Aorta (tissue), 5 donors: ENCODE data around the gene KIF2C. TPM values are rescaled to one million over a fixed set of nuclear protein-coding genes. Genes with fewer than 3 reads are reported as not detected.

Experiments used
- ATAC-seq: fragments of 200-7000 bp; cut with Tn5 transposase; one replicate; pipeline ENCODE4 v1.9.1; 2022; ENCODE audit warnings: moderate library complexity; ENCODE audit not compliant: low FRiP score
- DNase-seq, 2 donors: peaks; one replicate each; pipeline ENCODE4 v3.0.0-alpha.2; 2020
- H3K27ac ChIP-seq, 2 donors: one replicate each; pipeline ENCODE4 v1.5.1; 2013; ENCODE audit warnings: low read length in 2 of 2, mild to moderate bottlenecking in 2 of 2, moderate library complexity in 2 of 2, control low read depth in 1 of 2, inconsistent platforms in 1 of 2, low read depth in 1 of 2
- H3K27me3 ChIP-seq, 2 donors: one replicate each; pipeline ENCODE4 v1.6.1; 2013; ENCODE audit warnings: control low read depth in 1 of 2, low read length in 1 of 2, mild to moderate bottlenecking in 1 of 2, moderate library complexity in 1 of 2; ENCODE audit not compliant: insufficient read depth in 2 of 2, control insufficient read depth in 1 of 2
- H3K36me3 ChIP-seq, 2 donors: one replicate each; pipeline ENCODE4 v1.6.1; 2013; ENCODE audit warnings: control low read depth in 1 of 2, low read length in 1 of 2, mild to moderate bottlenecking in 1 of 2; ENCODE audit not compliant: insufficient read depth in 2 of 2, control insufficient read depth in 1 of 2
- H3K4me1 ChIP-seq, 2 donors: one replicate each; pipeline ENCODE4 v1.6.1; 2013; ENCODE audit warnings: low read length in 2 of 2, control low read depth in 1 of 2, mild to moderate bottlenecking in 1 of 2, moderate library complexity in 1 of 2; ENCODE audit not compliant: insufficient read depth in 2 of 2, control insufficient read depth in 1 of 2
- H3K4me3 ChIP-seq, 2 donors: one replicate each; pipeline ENCODE4 v1.5.1; 2013; ENCODE audit warnings: low read length in 2 of 2, control low read depth in 1 of 2, mild to moderate bottlenecking in 1 of 2
- H3K9me3 ChIP-seq: one replicate; pipeline ENCODE4 v1.6.1; 2013; ENCODE audit warnings: mild to moderate bottlenecking, low read length; ENCODE audit not compliant: control insufficient read depth
- WGBS, 2 donors: extraction: QIAGEN DNeasy Blood & Tissue Kit; methylation state at CpG; one replicate each; pipeline ENCODE4 v1.1.7; 2013; 5-methylcytosine and 5-hydroxymethylcytosine counted together
- intact Hi-C, 2 donors: fragments of 100-400 bp; cut with DNase I; formaldehyde crosslinking; loops; one replicate each; pipeline versions ENCODE4 v1.14.2 to v1.15.0; 2022
- polyA plus RNA-seq, 2 donors: library from polyadenylated mRNA; stranded (reverse); fragments of 200-250 nt; gene quantifications; one replicate each; pipeline ENCODE4 v1.2.3, GENCODE V29; 2013
- total RNA-seq, 2 donors: library from RNA; stranded (reverse); fragmentation: NEBNext Ultra II Directional; extraction: Animal tissue kit (Norgen Biotek cat#: 25700); gene quantifications; one replicate each; pipeline ENCODE4 v1.2.1, GENCODE V29; 2021
- donor health status: healthy with polysubstance abuse.
- donor health status: Bipolar disorder and iron deficiency.
- donor health status: DM: no; HTN: no; CAD: no.
- donor health status: DM: no; HTN: no; CAD: no.
- donor health status: DM: yes; HTN: yes; CAD: no.

KIF2C gene
- total and polyA plus RNA-seq, 4 donors = 0.75 to 3.5 (median 1.6) TPM

- H3K4me1 ChIP-seq = no peaks in the 10 kb centered on the region
Measured at GRCh38 chr1:44817307-44817706, 77.7 kb downstream of the KIF2C start.

More at GRCh38 chr1:44817307-44817706, 77.7 kb downstream of the KIF2C start:
- H3K27me3 ChIP-seq = no peaks in the 10 kb centered on the region
- 89 to 94% methylated on average over 2 of the region's 2 CpGs for WGBS, 2 donors
- intact Hi-C loops = no loop called here
- no peaks in the 10 kb centered on the region for H3K36me3 ChIP-seq
- H3K9me3 ChIP-seq = no peaks in the 10 kb centered on the region
- ATAC-seq = no peak
- no peak overlapping the region for H3K4me3 ChIP-seq
- DNase-seq = no peak
- no peak overlapping the region for H3K27ac ChIP-seq

Other genes starting within 250 kb of the KIF2C start
- 1 to 10 TPM; 5.4 to 6.6 TPM for gene TMEM53, start 65.4 kb upstream of the KIF2C start, total RNA-seq
- gene TMEM53, start 65.4 kb upstream of the KIF2C start, polyA plus RNA-seq = 1 to 10 TPM; 8.4 to 9.9 TPM
- gene ARMH1, start 65.1 kb upstream of the KIF2C start, total RNA-seq = 1 to 10 TPM; 1.5 to 6.7 TPM
- gene ARMH1, start 65.1 kb upstream of the KIF2C start, polyA plus RNA-seq = 1 to 10 TPM in 1 of 2 donors, under 1 TPM in 1; 0.63 to 2.0 TPM
- not detected for gene RNU5D-1, start 8.7 kb upstream of the KIF2C start, total RNA-seq
- gene RNU5D-1, start 8.7 kb upstream of the KIF2C start, polyA plus RNA-seq = not detected
- gene RPS8, start 35.7 kb downstream of the KIF2C start, total RNA-seq = 1,000 to 10,000 TPM; 1,373 to 1,500 TPM
- gene RPS8, start 35.7 kb downstream of the KIF2C start, polyA plus RNA-seq = 1,000 to 10,000 TPM; 2,358 to 3,400 TPM
- under 1 TPM; 0.30 to 0.32 TPM for gene BEST4, start 48.3 kb downstream of the KIF2C start, total RNA-seq
- gene BEST4, start 48.3 kb downstream of the KIF2C start, polyA plus RNA-seq = 1 to 10 TPM; 1.1 to 1.8 TPM
- gene PLK3, start 60.5 kb downstream of the KIF2C start, total RNA-seq = 10 to 100 TPM; 28.8 to 84.3 TPM
- 10 to 100 TPM; 16.2 to 73.3 TPM for gene PLK3, start 60.5 kb downstream of the KIF2C start, polyA plus RNA-seq
- gene DYNLT4, start 67.5 kb downstream of the KIF2C start, total RNA-seq = under 1 TPM; 0.81 to 0.87 TPM
- gene DYNLT4, start 67.5 kb downstream of the KIF2C start, polyA plus RNA-seq = 1 to 10 TPM in 1 of 2 donors, not detected in 1; 3.0 TPM
- 10 to 100 TPM; 38.5 to 41.1 TPM for gene BTBD19, start 68.7 kb downstream of the KIF2C start, total RNA-seq
- 10 to 100 TPM in 1 of 2 donors, 1 to 10 TPM in 1; 5.1 to 35.4 TPM for gene BTBD19, start 68.7 kb downstream of the KIF2C start, polyA plus RNA-seq
- 1 to 10 TPM; 1.7 to 6.3 TPM for gene PTCH2, start 103.4 kb downstream of the KIF2C start, total RNA-seq
- gene PTCH2, start 103.4 kb downstream of the KIF2C start, polyA plus RNA-seq = 1 to 10 TPM in 1 of 2 donors, under 1 TPM in 1; 0.38 to 6.7 TPM
- 10 to 100 TPM; 17.5 to 24.6 TPM for gene EIF2B3, start 246.8 kb downstream of the KIF2C start, total RNA-seq
- 10 to 100 TPM; 14.7 to 18.8 TPM for gene EIF2B3, start 246.8 kb downstream of the KIF2C start, polyA plus RNA-seq